Measurements from ENCODE around the gene TRAPPC12.

DNA sequence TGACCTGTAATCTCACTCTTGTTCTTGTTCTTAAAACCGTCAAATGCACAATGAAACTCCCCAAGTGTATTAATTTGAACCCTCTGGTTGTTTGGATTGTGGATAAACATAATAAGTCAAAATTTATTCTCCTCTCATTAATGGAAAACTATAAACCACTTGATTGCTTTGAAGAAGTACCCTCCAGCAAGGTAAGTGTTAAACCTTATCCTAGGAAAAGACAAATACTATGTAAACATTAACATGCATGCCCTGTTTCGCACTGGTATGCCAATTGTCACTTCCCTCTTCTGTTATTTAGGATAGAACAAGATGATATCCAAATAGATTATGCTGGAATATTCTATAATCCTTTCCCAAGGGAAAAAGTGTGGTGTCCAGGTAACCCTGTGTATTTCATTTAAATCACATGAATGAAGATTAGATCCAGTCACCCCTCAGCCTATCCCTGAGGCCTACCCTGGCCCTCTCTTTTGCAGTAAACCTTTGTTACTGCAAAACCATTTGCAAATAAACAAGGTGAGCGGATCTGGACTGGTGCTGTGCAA is 138.5 kb downstream of the TRAPPC12 start:
- TF ChIP-seq USF2 (CRISPR knock-in tag; IDR thresholded peaks at IDR 0.05) = no peak
- no peak for TF ChIP-seq JUN (CRISPR knock-in tag; IDR thresholded peaks at IDR 0.05)
- TF ChIP-seq CTCF (IDR thresholded peaks at IDR 0.05) = no peak
- TF ChIP-seq ZNF232 (CRISPR knock-in tag; IDR thresholded peaks at IDR 0.05) = no peak
- TF ChIP-seq, protein P1, sequence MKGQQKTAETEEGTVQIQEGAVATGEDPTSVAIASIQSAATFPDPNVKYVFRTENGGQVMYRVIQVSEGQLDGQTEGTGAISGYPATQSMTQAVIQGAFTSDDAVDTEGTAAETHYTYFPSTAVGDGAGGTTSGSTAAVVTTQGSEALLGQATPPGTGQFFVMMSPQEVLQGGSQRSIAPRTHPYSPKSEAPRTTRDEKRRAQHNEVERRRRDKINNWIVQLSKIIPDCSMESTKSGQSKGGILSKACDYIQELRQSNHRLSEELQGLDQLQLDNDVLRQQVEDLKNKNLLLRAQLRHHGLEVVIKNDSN (CRISPR knock-in tag; IDR thresholded peaks at IDR 0.05) = no peak
- no peak for TF ChIP-seq ZNF423 (CRISPR knock-in tag; IDR thresholded peaks at IDR 0.05)
- TF ChIP-seq ERG (CRISPR knock-in tag; IDR thresholded peaks at IDR 0.05) = no peak
- no peak for TF ChIP-seq NFYB (CRISPR knock-in tag; conservative IDR thresholded peaks at IDR 0.05; ENCODE audit: low read depth)
- TF ChIP-seq SP1 (CRISPR knock-in tag; conservative IDR thresholded peaks at IDR 0.05) = no peak
- TF ChIP-seq ATF1 (CRISPR knock-in tag; IDR thresholded peaks at IDR 0.05) = no peak
